CD4-positive, alpha-beta T cell treated with Interleukin-4 for 1 hour (primary cell): ENCODE data around the gene KRTDAP.
"Not testable (repeated sequence)": the region's sequence is repeated elsewhere in the genome, so short reads cannot be mapped to it uniquely, and the experiment has no call there.

ENCODE experiments used
- DNase-seq, 2 donors: peaks; one replicate each; pipeline ENCODE4 v3.0.0-alpha.2; 2020 to 2022

Gene KRTDAP

DNA sequence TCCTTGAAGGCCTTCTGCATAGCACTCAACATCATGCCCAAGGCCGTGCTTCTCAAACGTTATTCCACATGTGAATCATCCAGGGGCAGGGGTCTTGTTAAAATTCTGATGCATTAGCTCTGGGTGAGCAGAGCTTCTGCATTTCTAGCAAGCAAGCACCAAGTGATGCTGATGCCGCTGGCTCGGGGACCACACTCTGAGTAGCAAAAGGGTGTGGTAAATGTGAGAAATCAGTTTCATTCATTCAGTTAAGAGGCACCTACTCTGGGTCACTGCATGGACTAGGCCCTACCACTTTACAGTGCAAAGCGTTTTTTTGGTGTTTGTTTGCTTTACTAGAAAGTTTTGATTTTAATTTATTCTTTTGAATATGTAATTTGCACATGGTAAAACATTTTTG lies 7.2 kb downstream of the KRTDAP start:
- no peak for DNase-seq

- no peak for DNase-seq
Observed at GRCh38 chr19:35478794-35479677, 11.2 kb downstream of the KRTDAP start.

GRCh38 chr19:35476149-35476548 lies 14.1 kb downstream of the KRTDAP start:
- DNase-seq: no peak

DNA sequence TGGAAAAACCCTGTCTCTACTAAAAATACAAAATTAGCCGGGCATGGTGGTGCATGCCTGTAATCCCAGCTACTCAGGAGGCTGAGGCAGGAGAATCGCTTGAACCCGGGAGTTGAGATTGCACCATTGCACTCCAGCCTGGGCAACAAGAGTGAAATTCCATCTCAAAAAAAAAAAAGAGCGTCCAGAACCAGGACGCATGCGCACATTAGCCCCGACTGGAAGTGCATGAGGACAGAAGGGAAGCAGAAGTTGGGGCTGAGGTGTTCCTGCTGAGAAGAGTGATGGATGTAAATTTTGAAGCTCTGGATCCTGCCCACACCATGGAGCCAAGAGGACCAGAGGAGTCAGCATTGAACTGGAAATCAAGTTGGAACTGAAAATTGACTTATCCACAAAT lies 15.7 kb downstream of the KRTDAP start:
- DNase-seq: not testable (repeated sequence)

GRCh38 chr19:35474104-35474503 lies 16.2 kb downstream of the KRTDAP start:
- DNase-seq: no peak

DNA sequence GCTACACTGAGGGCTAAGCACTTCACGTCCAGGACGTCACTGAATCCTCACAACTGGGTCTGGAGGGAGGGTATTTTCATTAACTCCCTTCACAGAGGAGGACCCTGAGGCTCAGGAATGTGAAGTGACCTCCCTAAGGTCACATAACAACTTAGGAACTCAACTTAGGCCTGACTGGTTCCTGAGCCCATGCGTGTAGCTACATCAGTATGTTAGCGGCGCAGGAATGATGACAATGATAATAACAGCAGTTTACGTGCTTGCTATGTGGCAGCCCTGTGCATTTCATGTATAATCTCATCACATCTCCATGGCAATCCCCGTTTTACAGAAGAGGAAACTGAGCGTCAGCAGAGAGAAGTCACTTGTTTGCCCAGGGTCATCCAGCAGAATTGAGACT lies 18.3 kb downstream of the KRTDAP start:
- no peak for DNase-seq

DNA sequence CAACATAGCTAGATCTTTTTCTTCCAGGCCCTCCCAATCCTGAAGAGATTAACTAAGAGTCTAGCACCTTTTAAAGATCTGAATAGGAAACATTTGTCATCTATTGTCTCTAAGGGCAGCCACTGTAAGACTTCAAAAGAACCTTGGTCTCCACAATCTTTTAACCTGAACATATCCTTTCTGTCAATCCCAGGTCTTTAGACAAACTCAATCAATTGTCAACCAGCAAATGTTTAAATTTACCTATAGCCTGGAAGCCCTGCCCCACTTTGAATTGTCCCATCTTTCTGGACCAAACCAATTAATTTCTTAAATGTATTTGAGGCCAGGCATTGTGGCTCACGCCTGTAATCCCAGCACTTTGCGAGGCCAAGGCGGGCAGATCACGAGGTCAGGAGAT lies 19.2 kb downstream of the KRTDAP start:
- DNase-seq: not testable (repeated sequence)

DNA sequence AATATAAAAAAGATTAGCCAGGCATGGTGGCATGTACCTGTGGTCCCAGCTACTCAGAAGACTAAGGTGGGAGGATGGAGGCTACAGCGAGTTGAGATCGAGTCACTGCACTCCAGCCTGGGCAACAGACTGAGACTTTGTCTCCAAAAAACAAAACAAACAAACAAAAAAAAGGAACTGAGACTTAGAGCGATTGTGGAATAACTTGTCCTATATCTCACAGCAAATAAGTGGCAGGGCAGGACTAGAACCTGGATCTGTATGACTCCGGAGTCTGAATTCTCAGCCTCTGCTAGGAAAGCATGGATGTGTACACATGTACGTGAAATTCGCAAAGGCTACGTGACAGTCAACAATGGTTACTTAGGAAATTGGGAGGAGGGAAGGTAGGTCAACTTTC lies 20.1 kb downstream of the KRTDAP start:
- DNase-seq: no peak

DNA sequence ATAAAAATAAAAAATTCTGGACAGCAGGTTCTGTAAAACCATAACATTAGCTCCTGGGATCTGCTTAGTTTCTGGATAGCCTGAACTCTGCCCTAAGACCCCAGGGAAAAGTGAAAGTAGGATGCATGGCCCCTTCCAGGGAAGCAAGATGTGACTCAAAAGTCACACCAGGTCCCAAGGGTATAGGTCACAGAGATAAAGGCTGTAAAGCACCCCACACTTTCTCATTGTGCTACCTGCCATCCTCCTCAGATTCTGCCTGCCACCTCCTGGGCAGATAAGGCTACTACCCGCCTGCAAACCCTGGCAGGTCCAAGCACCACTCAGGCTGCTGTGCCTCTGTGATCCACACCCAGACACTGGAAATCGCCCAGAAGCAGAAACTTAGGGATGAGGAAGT lies 21.6 kb downstream of the KRTDAP start:
- peak; percentile 76 to 80 for DNase-seq

DNA sequence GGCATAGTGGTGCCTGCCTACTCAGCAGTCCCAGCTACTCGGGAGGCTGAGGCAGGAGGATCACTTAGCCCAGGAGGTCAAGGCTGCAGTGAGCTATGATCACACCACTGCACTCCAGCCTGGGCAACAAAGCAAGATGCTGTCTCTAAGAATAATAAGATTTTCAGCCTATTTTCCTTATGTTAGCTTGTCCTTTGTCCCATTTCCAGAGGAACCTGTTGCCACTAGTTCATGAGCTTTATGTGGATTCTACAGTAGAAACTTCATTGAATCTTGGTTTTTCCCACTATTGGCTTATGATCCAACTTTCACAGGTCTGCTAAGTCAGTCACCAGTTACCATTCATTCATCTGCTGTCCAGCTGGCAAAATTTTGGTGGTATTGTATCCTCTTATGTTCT lies 24.0 kb downstream of the KRTDAP start:
- DNase-seq: no peak

DNA sequence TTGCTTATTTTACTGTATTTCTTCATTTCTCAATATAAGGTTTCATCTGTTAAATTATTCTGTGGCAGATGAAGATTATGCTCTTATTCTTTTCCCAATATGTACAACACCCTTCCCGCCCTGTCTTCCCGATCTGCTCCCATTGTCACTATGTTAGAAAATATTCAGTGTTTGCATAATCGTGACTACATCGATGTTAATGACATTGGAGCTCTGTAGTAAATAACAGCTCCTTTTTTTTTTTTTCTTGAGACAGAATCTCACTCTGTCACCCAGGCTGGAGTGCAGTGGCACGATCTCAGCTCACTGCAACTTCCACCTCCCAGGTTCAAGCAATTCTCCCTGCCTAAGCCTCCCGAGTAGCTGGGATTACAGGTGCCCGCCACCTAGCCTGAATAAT lies 27.3 kb downstream of the KRTDAP start:
- DNase-seq: not testable (repeated sequence)

GRCh38 chr19:35462476-35462953 lies 27.7 kb downstream of the KRTDAP start:
- peak; percentile 73 to 84 for DNase-seq

GRCh38 chr19:35461788-35462187 lies 28.5 kb downstream of the KRTDAP start:
- not testable (repeated sequence) for DNase-seq

DNA sequence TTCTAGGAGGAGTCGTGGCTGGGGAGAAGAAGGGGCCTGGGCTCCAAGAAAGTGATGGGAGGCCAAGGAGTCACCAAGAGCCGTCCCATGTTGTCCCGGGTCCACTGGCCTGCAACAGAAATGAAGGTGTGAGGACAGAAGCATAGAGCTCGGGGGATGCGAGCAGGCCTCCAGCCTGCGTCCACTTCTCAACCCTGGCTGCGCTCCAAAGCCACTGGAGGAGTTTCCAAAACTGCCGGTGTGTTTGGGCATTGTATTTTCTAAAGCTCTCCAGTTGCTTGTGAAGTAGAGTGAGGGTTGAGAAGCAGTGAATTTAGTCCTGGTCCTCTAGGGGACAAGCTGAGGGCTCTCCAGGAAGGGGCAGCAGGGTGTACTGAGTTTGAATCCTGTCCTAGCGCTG lies 29.2 kb downstream of the KRTDAP start:
- DNase-seq: no peak

GRCh38 chr19:35460608-35461007 lies 29.7 kb downstream of the KRTDAP start:
- peak in 1 of 2 donors; percentile 29 for DNase-seq

DNA sequence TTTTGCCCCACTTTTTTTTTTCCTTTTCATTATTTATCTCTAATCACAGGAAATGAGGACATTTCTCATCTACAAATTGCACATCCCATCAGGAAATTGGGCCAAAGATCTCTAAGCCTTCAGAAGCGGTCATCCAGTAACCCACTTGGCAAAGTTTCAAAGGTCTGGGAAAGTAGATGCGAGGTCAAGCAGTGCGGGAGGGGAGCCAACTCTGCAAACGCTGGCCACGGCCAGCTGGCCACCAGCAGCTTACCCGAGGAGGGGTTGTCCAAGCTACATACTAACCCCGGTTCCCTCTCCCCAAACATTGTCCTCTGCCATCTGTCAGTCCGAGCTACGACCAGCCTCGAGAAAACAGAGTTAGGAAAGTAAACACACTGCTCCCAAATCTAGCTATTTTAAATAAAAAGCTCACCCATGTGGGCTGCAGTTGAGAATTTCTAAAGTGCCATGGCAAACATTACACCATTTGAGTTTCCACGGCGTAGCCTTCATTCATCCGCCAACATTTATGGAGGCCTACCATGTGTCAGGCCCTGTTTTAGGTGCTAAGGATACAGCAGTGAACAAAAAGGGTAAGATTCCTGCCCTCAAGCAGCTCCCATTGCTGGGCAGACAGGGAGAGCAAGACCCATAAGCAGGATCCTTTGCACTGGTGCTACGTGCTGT lies 30.7 kb downstream of the KRTDAP start:
- DNase-seq: no peak

DNA sequence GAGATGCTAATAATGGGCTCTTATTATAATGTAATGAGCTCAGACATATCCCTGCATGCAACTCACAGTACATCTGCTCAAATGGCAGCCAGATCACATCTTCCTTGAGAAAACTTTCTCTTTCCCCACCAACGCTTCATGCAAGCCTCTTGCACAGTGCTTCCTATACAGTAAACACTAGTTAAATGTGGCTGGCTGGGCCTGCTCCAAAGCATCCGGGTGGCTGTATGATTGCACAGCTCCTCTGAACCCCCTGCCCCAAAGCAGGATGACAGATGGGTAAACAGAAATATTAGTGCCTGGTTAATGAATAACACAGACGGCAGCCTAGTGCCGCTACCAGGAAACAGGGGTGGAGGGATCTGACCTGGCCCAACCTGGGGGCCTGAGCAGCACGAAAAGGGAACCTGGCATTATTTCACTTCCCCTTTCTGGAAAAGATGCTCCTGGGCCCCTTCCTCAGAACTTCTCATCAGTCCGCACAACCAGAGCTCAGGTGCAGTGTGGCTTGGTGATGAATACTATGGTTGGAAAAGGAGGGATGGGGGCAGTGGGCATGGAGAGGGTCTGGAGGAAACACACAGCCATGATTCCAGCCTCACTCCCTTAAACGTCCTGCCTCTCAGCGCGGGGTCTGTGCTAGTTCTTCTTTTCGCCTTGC lies 31.4 kb downstream of the KRTDAP start:
- DNase-seq: peak in 1 of 2 donors; percentile 69

GRCh38 chr19:35458192-35458591 lies 32.1 kb downstream of the KRTDAP start:
- DNase-seq: no peak

- DNase-seq: no peak
Observed at GRCh38 chr19:35457173-35457572, 33.1 kb downstream of the KRTDAP start.

DNA sequence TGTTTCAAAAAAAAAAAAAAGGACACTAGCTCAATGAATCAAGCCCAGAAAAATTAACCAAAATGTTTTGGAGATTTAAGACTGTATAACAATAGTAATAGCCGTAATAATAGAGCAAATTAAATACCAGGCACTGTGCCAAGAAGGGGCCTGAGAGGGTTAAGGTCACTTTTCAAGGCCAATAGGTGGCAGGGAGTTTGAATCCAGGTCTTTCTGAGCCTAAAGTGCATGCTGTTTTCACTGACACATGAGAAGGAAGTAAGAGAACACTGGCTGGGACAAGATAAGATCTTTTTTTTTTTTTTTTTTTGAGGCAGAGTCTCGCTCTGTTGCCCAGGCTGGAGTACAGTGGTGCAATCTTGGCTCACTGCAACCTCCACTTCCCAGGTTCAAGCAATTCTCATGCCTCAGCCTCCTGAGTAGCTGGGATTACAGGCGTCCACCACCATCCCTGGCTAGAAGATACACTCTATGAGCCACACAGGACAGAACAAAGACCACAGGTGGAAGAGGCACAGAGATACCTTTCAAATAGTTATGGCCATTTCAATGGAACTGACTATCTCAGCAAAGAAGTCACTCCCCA lies 34.6 kb downstream of the KRTDAP start:
- no peak for DNase-seq

GRCh38 chr19:35454663-35455062 lies 35.6 kb downstream of the KRTDAP start:
- DNase-seq: no peak

- DNase-seq: peak in 1 of 2 donors; percentile 32
Observed at GRCh38 chr19:35451338-35452096, 38.7 kb downstream of the KRTDAP start.
